ENCODE data around the gene ARHGAP19.

DNA sequence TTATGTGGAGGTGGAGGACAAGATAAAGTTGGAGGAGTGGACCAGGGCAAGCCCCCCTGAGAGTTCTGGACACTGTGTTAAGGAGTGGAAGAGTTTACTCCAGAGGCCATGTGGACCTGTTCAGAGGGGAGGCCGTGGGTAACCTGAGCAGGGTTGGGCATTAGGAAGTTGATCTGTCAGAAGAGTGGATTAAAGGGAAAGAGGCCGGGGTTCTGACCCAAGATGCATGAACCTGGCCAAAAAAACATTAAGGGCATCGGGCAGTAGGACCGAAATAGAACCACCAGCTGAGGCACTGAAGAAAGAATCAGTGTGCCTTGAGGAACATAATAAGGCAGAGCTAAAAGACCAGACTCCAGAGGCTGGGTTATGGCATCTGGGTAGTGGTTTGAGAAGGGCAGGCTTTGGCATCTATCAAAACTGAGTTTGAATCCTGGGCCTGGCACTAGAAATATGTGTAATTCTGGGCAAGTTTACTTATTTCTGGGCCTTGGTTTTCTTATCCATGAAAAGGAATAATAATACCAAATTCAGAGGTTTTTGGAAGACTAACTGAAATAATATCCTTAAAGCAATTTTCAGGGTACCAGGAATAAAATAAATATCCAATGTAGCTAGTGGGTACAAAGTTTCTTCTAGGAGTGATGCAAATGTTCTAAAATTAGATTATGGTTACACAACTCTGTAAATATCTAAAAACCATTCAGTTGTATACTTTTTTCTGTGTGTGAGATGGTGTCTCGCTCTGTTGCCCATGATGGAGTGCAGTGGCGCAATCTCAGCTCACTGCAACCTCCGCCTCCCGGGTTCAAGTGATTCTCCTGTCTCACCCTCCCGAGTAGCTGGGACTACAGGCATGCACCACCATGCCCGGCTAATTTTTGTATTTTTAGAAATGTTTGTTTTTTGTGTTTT, 15.7 kb upstream of the ARHGAP19 start:
- TF ChIP-seq, protein P1, sequence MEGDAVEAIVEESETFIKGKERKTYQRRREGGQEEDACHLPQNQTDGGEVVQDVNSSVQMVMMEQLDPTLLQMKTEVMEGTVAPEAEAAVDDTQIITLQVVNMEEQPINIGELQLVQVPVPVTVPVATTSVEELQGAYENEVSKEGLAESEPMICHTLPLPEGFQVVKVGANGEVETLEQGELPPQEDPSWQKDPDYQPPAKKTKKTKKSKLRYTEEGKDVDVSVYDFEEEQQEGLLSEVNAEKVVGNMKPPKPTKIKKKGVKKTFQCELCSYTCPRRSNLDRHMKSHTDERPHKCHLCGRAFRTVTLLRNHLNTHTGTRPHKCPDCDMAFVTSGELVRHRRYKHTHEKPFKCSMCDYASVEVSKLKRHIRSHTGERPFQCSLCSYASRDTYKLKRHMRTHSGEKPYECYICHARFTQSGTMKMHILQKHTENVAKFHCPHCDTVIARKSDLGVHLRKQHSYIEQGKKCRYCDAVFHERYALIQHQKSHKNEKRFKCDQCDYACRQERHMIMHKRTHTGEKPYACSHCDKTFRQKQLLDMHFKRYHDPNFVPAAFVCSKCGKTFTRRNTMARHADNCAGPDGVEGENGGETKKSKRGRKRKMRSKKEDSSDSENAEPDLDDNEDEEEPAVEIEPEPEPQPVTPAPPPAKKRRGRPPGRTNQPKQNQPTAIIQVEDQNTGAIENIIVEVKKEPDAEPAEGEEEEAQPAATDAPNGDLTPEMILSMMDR (IDR thresholded peaks at IDR 0.05), result no peak
- TF ChIP-seq EP300 (IDR thresholded peaks at IDR 0.05), result no peak
